H9 (cell line): ENCODE results near the gene VPREB1. TPM values are rescaled to one million over a fixed set of nuclear protein-coding genes. Genes with fewer than 3 reads are reported as not detected.
"Not testable (repeated sequence)": the region's sequence is repeated elsewhere in the genome, so short reads cannot be mapped to it uniquely, and the experiment has no call there.

Experiments used
- DNase-seq: peaks from one replicate; pipeline ENCODE4 v3.0.0-alpha.2; 2017
- H2AFZ ChIP-seq: one replicate; pipeline ENCODE4 v1.6.1; 2013; ENCODE audit warnings: mild to moderate bottlenecking, low read length, control low read depth, moderate library complexity
- H2AK5ac ChIP-seq: 2 replicates; pipeline ENCODE4 v1.6.1; 2013; ENCODE audit warnings: low read length, control low read depth, mixed read lengths; ENCODE audit not compliant: insufficient read length
- H2BK120ac ChIP-seq: one replicate; pipeline ENCODE4 v1.6.1; 2013; ENCODE audit warnings: low read depth, mild to moderate bottlenecking, low read length, control low read depth, inconsistent platforms; ENCODE audit not compliant: poor library complexity, severe bottlenecking
- H2BK12ac ChIP-seq: 2 replicates; pipeline ENCODE4 v1.6.1; 2013; ENCODE audit warnings: low read length, control low read depth, mixed read lengths, low read depth; ENCODE audit not compliant: insufficient read length
- H2BK15ac ChIP-seq: 2 replicates; pipeline ENCODE4 v1.6.1; 2013; ENCODE audit warnings: low read depth, low read length, control low read depth
- H2BK20ac ChIP-seq: one replicate; pipeline ENCODE4 v1.6.1; 2013; ENCODE audit warnings: low read depth, mild to moderate bottlenecking, low read length, control low read depth, inconsistent platforms; ENCODE audit not compliant: poor library complexity, severe bottlenecking
- H2BK5ac ChIP-seq: 2 replicates; pipeline ENCODE4 v1.6.1; 2013; ENCODE audit warnings: low read length, control low read depth, mixed read lengths; ENCODE audit not compliant: insufficient read length
- H3K14ac ChIP-seq: 2 replicates; pipeline ENCODE4 v1.6.1; 2013; ENCODE audit warnings: low read length, control low read depth; ENCODE audit not compliant: insufficient read depth
- H3K18ac ChIP-seq: 2 replicates; pipeline ENCODE4 v1.6.1; 2013; ENCODE audit warnings: low read depth, mild to moderate bottlenecking, mixed read lengths, low read length, control low read depth; ENCODE audit not compliant: insufficient read length
- H3K23ac ChIP-seq: 2 replicates; pipeline ENCODE4 v1.6.1; 2013; ENCODE audit warnings: low read length, control low read depth, mixed read lengths, low read depth; ENCODE audit not compliant: insufficient read length
- H3K23me2 ChIP-seq: 2 replicates; pipeline ENCODE4 v1.6.1; 2013; ENCODE audit warnings: low read depth, mild to moderate bottlenecking, mixed read lengths, low read length, control low read depth; ENCODE audit not compliant: insufficient read length, poor library complexity, severe bottlenecking
- H3K27ac ChIP-seq: 2 replicates; pipeline ENCODE4 v1.5.1; 2013; ENCODE audit warnings: low read length, control low read depth, mixed read lengths, low read depth; ENCODE audit not compliant: insufficient read length
- H3K27me3 ChIP-seq: 2 replicates; pipeline ENCODE4 v1.6.1; 2013; ENCODE audit warnings: low read length, control low read depth, inconsistent platforms; ENCODE audit not compliant: insufficient read depth
- H3K4ac ChIP-seq: 2 replicates; pipeline ENCODE4 v1.6.1; 2013; ENCODE audit warnings: low read depth, mild to moderate bottlenecking, control low read depth, inconsistent platforms, low read length, moderate library complexity
- H3K4me1 ChIP-seq: 2 replicates; pipeline ENCODE4 v1.6.1; 2013; ENCODE audit warnings: low read length, control low read depth, inconsistent platforms; ENCODE audit not compliant: insufficient read depth
- H3K4me2 ChIP-seq: 2 replicates; pipeline ENCODE4 v1.6.1; 2013; ENCODE audit warnings: low read length, control low read depth, mixed read lengths; ENCODE audit not compliant: insufficient read length, insufficient read depth
- H3K56ac ChIP-seq: 2 replicates; pipeline ENCODE4 v1.6.1; 2013; ENCODE audit warnings: low read depth, mild to moderate bottlenecking, mixed read lengths, low read length, control low read depth; ENCODE audit not compliant: insufficient read length
- H3K79me1 ChIP-seq: 2 replicates; pipeline ENCODE4 v1.6.1; 2013; ENCODE audit warnings: low read depth, mild to moderate bottlenecking, moderate library complexity, low read length, control low read depth, inconsistent platforms; ENCODE audit not compliant: insufficient read depth, poor library complexity, severe bottlenecking
- H3K79me2 ChIP-seq: 2 replicates; pipeline ENCODE4 v1.6.1; 2013; ENCODE audit warnings: low read length, control low read depth, inconsistent platforms; ENCODE audit not compliant: insufficient read depth
- H3K9ac ChIP-seq: 2 replicates; pipeline ENCODE4 v1.6.1; 2013; ENCODE audit warnings: low read length, control low read depth, mixed read lengths; ENCODE audit not compliant: insufficient read length; ENCODE audit errors: extremely low read depth
- H3K9me3 ChIP-seq: one replicate; pipeline ENCODE4 v1.6.1; 2013; ENCODE audit warnings: low read depth, low read length, inconsistent platforms; ENCODE audit not compliant: control insufficient read depth
- H3T11ph ChIP-seq: one replicate; pipeline ENCODE4 v1.6.1; 2013; ENCODE audit warnings: mild to moderate bottlenecking, low read length, control low read depth, inconsistent platforms
- H4K20me1 ChIP-seq: one replicate; pipeline ENCODE4 v1.6.1; 2013; ENCODE audit not compliant: control insufficient read depth, insufficient read length, insufficient read depth
- H4K5ac ChIP-seq: 2 replicates; pipeline ENCODE4 v1.6.1; 2013; ENCODE audit warnings: low read depth, mild to moderate bottlenecking, mixed read lengths, low read length, control low read depth; ENCODE audit not compliant: insufficient read length
- H4K8ac ChIP-seq: replicated peaks from 2 replicates; pipeline ENCODE4 v1.6.1; 2013; ENCODE audit warnings: low read length, control low read depth, mixed read lengths, low read depth; ENCODE audit not compliant: insufficient read length
- H4K91ac ChIP-seq: 2 replicates; pipeline ENCODE4 v1.6.1; 2013; ENCODE audit warnings: low read depth, mild to moderate bottlenecking, moderate library complexity, mixed read lengths, low read length, control low read depth; ENCODE audit not compliant: insufficient read length
- H3K27ac Mint-ChIP-seq, 3 experiments: 2 replicates in 2 of 3; 3 replicates in 1 of 3; pipeline ENCODE4 v1.8.0; 2020 to 2021; ENCODE audit warnings: mixed read lengths in 3 of 3, mild to moderate bottlenecking in 1 of 3, moderate library complexity in 1 of 3
- H3K27me3 Mint-ChIP-seq: 2 replicates; pipeline ENCODE4 v1.8.0; 2021; ENCODE audit warnings: low read depth, mild to moderate bottlenecking, moderate library complexity, mixed read lengths
- H3K36me3 Mint-ChIP-seq, 3 experiments: 2 replicates in 2 of 3; 3 replicates in 1 of 3; pipeline ENCODE4 v1.8.0; 2020 to 2021; ENCODE audit warnings: low read depth in 3 of 3, mixed read lengths in 3 of 3; ENCODE audit not compliant: insufficient read depth in 1 of 3
- H3K4me1 Mint-ChIP-seq, 2 experiments: 2 replicates each; pipeline ENCODE4 v1.8.0; 2020; ENCODE audit warnings: mixed read lengths in 2 of 2
- H3K4me3 Mint-ChIP-seq, 2 experiments: 2 replicates in 1 of 2; 3 replicates in 1 of 2; pipeline ENCODE4 v1.8.0; 2020 to 2021; ENCODE audit warnings: mild to moderate bottlenecking in 2 of 2, mixed read lengths in 2 of 2, moderate library complexity in 1 of 2
- H3K9me3 Mint-ChIP-seq, 2 experiments: 2 replicates in 1 of 2; 3 replicates in 1 of 2; pipeline ENCODE4 v1.8.0; 2020; ENCODE audit warnings: mild to moderate bottlenecking in 2 of 2, mixed read lengths in 2 of 2, moderate library complexity in 1 of 2
- WGBS: extraction: QIAGEN DNeasy Blood & Tissue Kit; methylation state at CpG from one replicate; pipeline ENCODE4 v1.1.7; 2013; ENCODE audit warnings: missing lambda C conversion rate, low lambda C conversion rate, mixed read lengths; ENCODE audit not compliant: insufficient read length; ENCODE audit errors: extremely low coverage; 5-methylcytosine and 5-hydroxymethylcytosine counted together
- total RNA-seq: library from RNA; stranded (reverse); gene quantifications from 2 replicates; pipeline ENCODE4 v1.2.1, GENCODE V29; 2021

Gene VPREB1
- total RNA-seq, 1 experiment from 2014 or later, result not detected

DNA sequence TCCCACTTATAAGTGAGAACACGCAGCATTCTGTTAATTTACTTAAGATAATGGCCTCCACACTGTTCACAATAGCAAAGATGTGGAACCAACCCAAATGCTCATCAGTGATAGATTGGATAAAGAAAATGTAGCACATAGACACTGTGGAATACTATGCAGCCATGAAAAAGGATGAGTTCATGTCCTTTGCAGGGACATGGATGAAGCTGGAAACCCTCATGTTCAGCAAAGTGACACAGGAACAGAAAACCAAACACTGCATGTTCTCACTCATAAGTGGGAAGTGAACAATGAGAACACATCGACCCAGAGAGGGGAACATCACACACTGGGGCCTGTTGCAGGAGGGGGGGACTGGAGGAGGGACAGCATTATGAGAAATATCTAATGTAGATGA lies 15.6 kb downstream of the VPREB1 start:
- H3K14ac ChIP-seq, H4K5ac ChIP-seq, H3K79me2 ChIP-seq, DNase-seq, H3K4me1 Mint-ChIP-seq, H3K9ac ChIP-seq, H2BK15ac ChIP-seq, H4K91ac ChIP-seq, H3K9me3 ChIP-seq, H3K36me3 Mint-ChIP-seq, H3T11ph ChIP-seq, H3K4me2 ChIP-seq, H3K23me2 ChIP-seq, H3K79me1 ChIP-seq, H4K8ac ChIP-seq, H3K18ac ChIP-seq, H2BK12ac ChIP-seq, H2BK120ac ChIP-seq, H3K4me1 ChIP-seq, H4K20me1 ChIP-seq, H2AFZ ChIP-seq, H2BK5ac ChIP-seq, H3K4me3 Mint-ChIP-seq, H3K27ac ChIP-seq, H3K4ac ChIP-seq, H2BK20ac ChIP-seq, H3K27ac Mint-ChIP-seq, H3K56ac ChIP-seq, H3K23ac ChIP-seq, H2AK5ac ChIP-seq: not testable (repeated sequence)
- peaks cover 46% of the 10 kb centered on the region; the same call in 1 of the 2 replicates for H3K27me3 ChIP-seq
- peaks cover 8 to 19% of the 10 kb centered on the region in 2 experiments for H3K9me3 Mint-ChIP-seq
- WGBS, result no CpG with 5 or more reads among the region's 2 CpGs
- peaks cover 99% of the 10 kb centered on the region for H3K27me3 Mint-ChIP-seq

GRCh38 chr22:22260586-22260985 lies 16.0 kb downstream of the VPREB1 start:
- H2BK15ac ChIP-seq, H3K23me2 ChIP-seq, H3K14ac ChIP-seq, H2AFZ ChIP-seq, H2BK5ac ChIP-seq, H3K23ac ChIP-seq, H3T11ph ChIP-seq, H4K5ac ChIP-seq, H3K79me2 ChIP-seq, H2BK120ac ChIP-seq, H3K4me3 Mint-ChIP-seq, H3K4me1 ChIP-seq, H4K8ac ChIP-seq, H4K20me1 ChIP-seq, H3K4me2 ChIP-seq, H3K18ac ChIP-seq, H3K27ac ChIP-seq, H2BK20ac ChIP-seq, H3K36me3 Mint-ChIP-seq, DNase-seq, H3K27ac Mint-ChIP-seq, H2BK12ac ChIP-seq, H3K56ac ChIP-seq, H3K9me3 ChIP-seq, H3K9ac ChIP-seq, H2AK5ac ChIP-seq, H4K91ac ChIP-seq, H3K4me1 Mint-ChIP-seq, H3K79me1 ChIP-seq, H3K4ac ChIP-seq: not testable (repeated sequence)
- WGBS, result no CpG with 5 or more reads among the region's 4 CpGs
- Mint-ChIP-seq H3K9me3 (peaks cover 8 to 19% of the 10 kb centered on the region in 2 experiments), H3K27me3 (peaks cover 99% of the 10 kb centered on the region)
- H3K27me3 ChIP-seq, result peaks cover 48% of the 10 kb centered on the region; the same call in 1 of the 2 replicates
